Heart left ventricle (tissue), 13 donors: ENCODE results near the gene ITPK1.

Source experiments
- POLR2A ChIP-seq, 2 donors: fragments of 450-650 bp; IDR thresholded peaks; one replicate each; pipeline ENCODE4 v1.6.1; 2017; ENCODE audit warnings: antibody characterized with exemption in 2 of 2, mild to moderate bottlenecking in 2 of 2, moderate library complexity in 2 of 2
- TF ChIP-seq, protein P1 (sequence below), 12 donors: fragments of 200-600 bp; sonication (generic) in 4 of 12; IDR thresholded peaks; one replicate each; pipeline versions ENCODE4 v1.5.0 to v1.8.0; 2018 to 2022; ENCODE audit warnings: antibody characterized with exemption in 12 of 12, mild to moderate bottlenecking in 5 of 12
- donor health status: ischemic (EF 13 %, LVEDD 7.1; RV severe dilation, severe dysfunction).
- donor health status: DM: no; HTN: yes; CAD: no.
- donor health status: DM: no; HTN: no; CAD: no.
- donor health status: ischemic (EF 25% LVEDD 6.9; RV normal size, moderate dysfunction).
- donor health status: ischemic (EF 25% LVEDD 5.7; RV mildly dilated, moderate dysfunction).
- donor health status: ischemic (EF 35%, LVEDD 5.7; RV mildly dilated, moderate dysfunction).
- donor health status: nonischemic (EF 11% LVEDD 7.7; RV severe dilation, severe dysfunction).
- donor health status: DM: yes; HTN: yes; CAD: no.
- donor health status: PGD.
- donor health status: ischemic (EF 29% LVEDD 5.4; RV normal size, mild dysfunction).
- donor health status: nonischemic (EF 23%, LVEDD 6.1; RV moderate dilation, normal function).

DNA sequence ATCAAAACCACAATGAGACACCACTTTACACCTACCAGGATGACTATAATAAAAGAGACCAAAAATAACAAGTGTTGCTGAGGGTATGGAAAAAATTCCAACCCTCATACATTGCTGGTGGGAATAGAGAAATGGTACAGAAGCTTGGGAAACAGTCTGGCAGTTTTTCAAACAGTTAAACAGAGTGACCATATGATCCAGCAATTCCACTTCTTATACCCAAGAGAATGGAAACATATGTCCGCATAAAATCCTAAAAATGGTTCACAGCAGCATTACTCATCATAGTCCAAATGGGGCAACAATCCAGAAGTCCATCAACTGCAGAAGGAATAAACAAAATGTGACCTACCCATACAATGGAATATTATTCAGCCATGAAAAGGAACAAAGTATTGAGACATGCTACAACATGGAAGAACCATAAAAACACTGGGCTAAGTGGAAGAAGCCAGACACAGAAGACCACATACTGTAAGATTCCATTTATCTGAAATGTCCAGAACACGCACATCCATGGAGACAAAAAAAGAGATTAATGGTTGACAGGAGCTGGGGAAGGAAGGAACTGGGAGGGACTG is 148.3 kb downstream of the ITPK1 start:
- TF ChIP-seq, protein P1, sequence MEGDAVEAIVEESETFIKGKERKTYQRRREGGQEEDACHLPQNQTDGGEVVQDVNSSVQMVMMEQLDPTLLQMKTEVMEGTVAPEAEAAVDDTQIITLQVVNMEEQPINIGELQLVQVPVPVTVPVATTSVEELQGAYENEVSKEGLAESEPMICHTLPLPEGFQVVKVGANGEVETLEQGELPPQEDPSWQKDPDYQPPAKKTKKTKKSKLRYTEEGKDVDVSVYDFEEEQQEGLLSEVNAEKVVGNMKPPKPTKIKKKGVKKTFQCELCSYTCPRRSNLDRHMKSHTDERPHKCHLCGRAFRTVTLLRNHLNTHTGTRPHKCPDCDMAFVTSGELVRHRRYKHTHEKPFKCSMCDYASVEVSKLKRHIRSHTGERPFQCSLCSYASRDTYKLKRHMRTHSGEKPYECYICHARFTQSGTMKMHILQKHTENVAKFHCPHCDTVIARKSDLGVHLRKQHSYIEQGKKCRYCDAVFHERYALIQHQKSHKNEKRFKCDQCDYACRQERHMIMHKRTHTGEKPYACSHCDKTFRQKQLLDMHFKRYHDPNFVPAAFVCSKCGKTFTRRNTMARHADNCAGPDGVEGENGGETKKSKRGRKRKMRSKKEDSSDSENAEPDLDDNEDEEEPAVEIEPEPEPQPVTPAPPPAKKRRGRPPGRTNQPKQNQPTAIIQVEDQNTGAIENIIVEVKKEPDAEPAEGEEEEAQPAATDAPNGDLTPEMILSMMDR (IDR thresholded peaks at IDR 0.05): no peak
- TF ChIP-seq POLR2A (IDR thresholded peaks at IDR 0.05): no peak
